Measurements from ENCODE around the gene HOOK1.
A peak's percentile ranks its signal among the peaks of the same experiment; 100 is the strongest.
"Not testable (repeated sequence)": the region's sequence is repeated elsewhere in the genome, so short reads cannot be mapped to it uniquely, and the experiment has no call there.

The HOOK1 gene

DNA sequence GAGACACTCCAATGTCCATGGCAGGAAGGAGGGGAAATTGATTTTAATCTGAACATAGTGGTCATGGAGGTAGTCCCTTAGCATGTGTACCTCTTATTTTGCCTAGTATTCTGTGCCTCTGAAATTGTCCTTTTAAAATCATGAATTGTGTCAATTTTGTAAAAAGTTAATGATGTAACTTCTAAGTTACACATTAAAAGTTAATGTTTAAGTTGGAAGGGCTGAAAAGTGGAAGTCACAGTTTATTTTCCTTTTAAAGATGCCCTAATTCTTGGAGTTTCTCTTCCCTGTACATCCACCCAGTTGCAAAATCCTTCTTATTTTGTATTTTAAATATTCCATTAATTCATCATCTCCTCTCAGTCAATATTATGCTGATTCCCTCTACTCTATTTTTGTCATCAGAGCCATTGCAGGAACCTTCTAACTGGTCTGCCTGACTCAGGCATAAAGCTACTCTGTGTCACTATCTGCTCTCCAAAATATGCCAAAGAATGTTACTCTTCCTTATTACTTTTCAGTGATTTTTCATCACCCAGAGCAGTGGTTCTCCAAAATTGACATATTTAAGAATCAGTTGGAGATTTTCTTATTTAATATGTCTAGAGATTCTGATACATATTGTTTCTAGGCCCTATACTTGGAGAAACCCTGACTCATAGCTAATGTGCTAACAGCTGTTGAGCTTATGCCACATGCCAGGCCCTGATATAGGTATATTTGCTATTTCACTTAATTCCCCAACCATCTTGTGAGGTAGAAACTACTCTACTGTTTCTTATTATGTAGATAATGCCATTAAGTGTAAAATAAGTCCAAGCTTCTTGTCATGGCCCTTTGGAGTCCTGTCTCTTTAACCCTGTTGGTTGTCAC is 5.1 kb downstream of the HOOK1 start:
- DNase-seq (ENCODE audit: low read depth): peak; percentile 44
- TF ChIP-seq, protein P1, sequence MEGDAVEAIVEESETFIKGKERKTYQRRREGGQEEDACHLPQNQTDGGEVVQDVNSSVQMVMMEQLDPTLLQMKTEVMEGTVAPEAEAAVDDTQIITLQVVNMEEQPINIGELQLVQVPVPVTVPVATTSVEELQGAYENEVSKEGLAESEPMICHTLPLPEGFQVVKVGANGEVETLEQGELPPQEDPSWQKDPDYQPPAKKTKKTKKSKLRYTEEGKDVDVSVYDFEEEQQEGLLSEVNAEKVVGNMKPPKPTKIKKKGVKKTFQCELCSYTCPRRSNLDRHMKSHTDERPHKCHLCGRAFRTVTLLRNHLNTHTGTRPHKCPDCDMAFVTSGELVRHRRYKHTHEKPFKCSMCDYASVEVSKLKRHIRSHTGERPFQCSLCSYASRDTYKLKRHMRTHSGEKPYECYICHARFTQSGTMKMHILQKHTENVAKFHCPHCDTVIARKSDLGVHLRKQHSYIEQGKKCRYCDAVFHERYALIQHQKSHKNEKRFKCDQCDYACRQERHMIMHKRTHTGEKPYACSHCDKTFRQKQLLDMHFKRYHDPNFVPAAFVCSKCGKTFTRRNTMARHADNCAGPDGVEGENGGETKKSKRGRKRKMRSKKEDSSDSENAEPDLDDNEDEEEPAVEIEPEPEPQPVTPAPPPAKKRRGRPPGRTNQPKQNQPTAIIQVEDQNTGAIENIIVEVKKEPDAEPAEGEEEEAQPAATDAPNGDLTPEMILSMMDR (IDR thresholded peaks at IDR 0.05; ENCODE audit: insufficient read depth, low read depth, low read length, missing control alignments): no peak
- no peak overlapping the region for H3K4me3 ChIP-seq (ENCODE audit: low read length)

DNA sequence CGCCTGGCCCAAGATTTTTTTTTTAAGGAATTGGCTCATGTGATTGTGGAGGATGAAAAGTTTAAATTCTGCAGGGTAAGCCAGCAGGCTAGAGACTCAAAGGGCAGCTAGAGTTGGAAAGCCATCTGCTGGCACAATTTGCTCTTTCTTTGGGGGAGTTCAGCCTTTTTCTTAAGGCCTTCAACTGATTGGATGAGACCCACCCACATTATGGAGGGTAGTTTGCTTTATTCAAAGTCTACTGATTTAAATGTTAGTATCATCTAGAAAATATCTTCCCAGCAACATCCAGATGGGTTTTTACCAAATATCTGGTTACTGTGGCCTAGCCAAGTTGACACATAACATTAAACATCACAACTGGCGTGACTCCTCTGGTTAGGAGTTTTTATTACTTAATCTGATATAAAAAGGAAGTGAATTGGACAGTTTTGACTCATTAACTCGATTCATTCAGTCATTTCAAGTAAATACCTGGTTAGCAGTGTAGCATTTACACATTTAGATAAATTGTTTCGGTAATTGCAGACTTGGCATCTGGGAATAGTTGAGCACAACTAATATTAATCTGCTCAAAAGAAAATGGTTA is 12.4 kb downstream of the HOOK1 start:
- DNase-seq (ENCODE audit: low read depth): peak; percentile 55
- no peak overlapping the region for H3K4me3 ChIP-seq (ENCODE audit: low read length)
- TF ChIP-seq, protein P1 (IDR thresholded peaks at IDR 0.05; ENCODE audit: insufficient read depth, low read depth, low read length, missing control alignments): no peak

DNA sequence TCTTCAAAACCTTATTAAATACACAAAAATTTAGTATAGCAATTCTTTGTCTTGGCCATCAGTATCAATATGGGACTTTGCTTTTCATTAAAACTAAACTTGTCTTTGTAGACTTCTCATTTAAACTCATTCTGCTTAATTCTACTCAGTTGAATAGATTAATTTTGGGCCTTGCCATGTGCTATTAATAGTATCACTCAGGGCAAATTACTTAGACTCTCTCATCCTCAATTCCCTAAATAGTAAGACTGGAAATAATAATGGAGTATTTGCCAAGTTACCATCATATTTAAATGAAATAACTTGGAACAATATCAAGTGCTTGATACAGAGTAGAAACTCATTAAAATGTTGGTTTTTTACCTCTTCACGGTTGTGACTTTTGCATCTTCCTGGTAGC is 13.4 kb downstream of the HOOK1 start:
- no peak overlapping the region for H3K4me3 ChIP-seq (ENCODE audit: low read length)
- DNase-seq (ENCODE audit: low read depth): no peak
- TF ChIP-seq, protein P1 (IDR thresholded peaks at IDR 0.05; ENCODE audit: insufficient read depth, low read depth, low read length, missing control alignments): no peak

DNA sequence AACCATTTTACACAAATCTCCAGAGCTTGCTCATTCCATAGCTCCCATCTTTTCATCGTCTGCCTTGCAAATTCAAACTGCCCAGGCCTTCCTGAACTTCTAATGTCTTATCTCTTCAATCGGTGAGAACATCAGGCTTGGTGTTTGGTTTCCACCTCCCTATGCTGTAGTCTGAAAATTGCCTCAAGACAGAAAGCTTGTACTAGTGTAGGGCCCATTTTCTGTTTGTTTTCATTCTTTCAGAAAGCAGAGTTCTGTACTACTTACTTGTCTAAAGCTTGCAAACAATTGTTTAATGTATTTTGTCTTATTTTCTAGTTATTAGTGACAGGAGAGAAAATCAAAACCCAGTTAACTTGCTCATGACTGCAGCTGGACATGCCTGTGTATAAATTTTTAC is 16.8 kb downstream of the HOOK1 start:
- TF ChIP-seq, protein P1 (IDR thresholded peaks at IDR 0.05; ENCODE audit: insufficient read depth, low read depth, low read length, missing control alignments): no peak
- H3K4me3 ChIP-seq (ENCODE audit: low read length): no peak overlapping the region
- no peak for DNase-seq (ENCODE audit: low read depth)

DNA sequence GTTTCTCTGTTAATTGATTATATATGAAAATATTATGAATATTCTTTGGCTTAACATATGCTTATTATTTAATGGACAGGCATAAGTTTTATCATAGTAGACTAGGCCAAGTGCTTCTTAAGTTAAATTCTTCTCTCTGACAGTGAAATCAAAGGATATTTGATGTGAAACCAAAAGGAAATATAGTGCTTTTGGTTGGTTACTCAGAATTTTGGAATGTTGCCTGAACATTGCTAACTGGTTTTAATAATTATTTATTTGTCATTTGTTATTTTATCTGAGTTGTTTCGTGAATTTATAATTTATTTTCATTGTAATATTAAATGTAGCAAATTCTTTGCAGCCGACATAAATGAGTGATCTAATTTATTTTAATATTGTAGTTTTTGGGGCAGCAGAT is 18.3 kb downstream of the HOOK1 start:
- H3K4me3 ChIP-seq (ENCODE audit: low read length): no peak overlapping the region
- TF ChIP-seq, protein P1 (IDR thresholded peaks at IDR 0.05; ENCODE audit: insufficient read depth, low read depth, low read length, missing control alignments): no peak
- peak; percentile 55 for DNase-seq (ENCODE audit: low read depth)

DNA sequence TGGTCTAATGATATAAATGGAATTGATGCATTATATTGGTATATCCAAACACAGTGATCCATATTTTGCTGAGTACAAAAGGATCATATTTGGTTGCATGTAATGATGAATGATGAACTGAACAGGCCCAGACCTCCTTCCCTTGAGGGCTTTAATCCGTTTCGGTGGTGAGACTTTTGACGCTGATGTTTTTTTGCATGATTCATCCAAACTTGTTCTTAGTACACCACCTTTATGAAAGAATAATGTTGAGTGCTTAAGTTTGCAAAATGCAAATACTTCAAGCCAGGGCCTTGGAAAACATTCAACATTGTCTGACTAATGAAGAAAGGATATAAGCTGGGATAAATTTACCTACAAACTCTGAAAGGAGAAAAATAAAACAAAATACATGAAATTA is 19.2 kb downstream of the HOOK1 start:
- no peak overlapping the region for H3K4me3 ChIP-seq (ENCODE audit: low read length)
- TF ChIP-seq, protein P1 (IDR thresholded peaks at IDR 0.05; ENCODE audit: insufficient read depth, low read depth, low read length, missing control alignments): no peak
- peak; percentile 97 for DNase-seq (ENCODE audit: low read depth)

DNA sequence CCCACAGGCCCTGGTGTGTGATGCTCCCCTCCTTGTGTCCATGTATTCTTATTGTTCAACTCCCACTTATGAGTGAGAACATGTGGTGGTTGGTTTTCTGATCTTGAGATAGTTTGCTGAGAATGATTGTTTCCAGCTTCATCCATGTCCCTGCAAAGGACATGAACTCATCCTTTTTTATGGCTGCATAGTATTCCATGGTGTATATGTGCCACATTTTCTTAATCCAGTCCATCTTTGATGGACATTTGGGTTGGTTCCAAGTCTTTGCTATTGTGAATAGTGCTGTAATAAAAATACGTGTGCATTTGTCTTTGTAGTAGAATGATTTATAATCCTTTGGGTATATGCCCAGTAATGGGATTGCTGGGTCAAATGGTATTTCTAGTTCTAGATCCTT is 23.1 kb downstream of the HOOK1 start:
- not testable (repeated sequence) for H3K4me3 ChIP-seq (ENCODE audit: low read length); DNase-seq (ENCODE audit: low read depth)
